ENCODE measurements around the gene OPHN1.

DNA sequence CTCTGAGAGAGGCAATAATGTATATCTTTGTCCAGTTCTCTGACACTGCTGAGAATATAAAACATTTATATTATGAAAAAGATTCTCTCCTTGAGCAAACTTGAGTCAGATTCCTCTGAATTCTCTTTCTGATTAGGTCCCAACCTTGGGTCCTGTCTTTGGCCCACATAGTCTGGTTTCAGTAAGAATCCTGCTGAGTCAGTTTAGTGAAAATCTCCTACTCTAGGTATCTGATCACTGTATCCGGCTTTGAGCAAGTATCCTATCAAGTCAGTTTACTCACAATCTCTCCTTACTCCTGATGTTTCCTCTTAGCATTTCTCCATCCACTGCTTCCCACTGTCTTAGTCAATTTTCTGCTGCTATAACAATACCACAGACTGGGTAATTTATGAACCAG is 253.9 kb downstream of the OPHN1 start:
- TF ChIP-seq POLR2A (IDR thresholded peaks at IDR 0.05) (no peak), POLR2AphosphoS5 (IDR thresholded peaks at IDR 0.05) (no peak)
- TF ChIP-seq, protein P1, sequence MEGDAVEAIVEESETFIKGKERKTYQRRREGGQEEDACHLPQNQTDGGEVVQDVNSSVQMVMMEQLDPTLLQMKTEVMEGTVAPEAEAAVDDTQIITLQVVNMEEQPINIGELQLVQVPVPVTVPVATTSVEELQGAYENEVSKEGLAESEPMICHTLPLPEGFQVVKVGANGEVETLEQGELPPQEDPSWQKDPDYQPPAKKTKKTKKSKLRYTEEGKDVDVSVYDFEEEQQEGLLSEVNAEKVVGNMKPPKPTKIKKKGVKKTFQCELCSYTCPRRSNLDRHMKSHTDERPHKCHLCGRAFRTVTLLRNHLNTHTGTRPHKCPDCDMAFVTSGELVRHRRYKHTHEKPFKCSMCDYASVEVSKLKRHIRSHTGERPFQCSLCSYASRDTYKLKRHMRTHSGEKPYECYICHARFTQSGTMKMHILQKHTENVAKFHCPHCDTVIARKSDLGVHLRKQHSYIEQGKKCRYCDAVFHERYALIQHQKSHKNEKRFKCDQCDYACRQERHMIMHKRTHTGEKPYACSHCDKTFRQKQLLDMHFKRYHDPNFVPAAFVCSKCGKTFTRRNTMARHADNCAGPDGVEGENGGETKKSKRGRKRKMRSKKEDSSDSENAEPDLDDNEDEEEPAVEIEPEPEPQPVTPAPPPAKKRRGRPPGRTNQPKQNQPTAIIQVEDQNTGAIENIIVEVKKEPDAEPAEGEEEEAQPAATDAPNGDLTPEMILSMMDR (IDR thresholded peaks at IDR 0.05): no peak

All from upper lobe of left lung (tissue), 4 donors.